ENCODE data around the gene CTBP2.

CTBP2 gene

GRCh38 chr10:125006188-125006680, 154.1 kb downstream of the CTBP2 start:
- H2AFZ ChIP-seq (ENCODE audit: low read depth, low read length, severe bottlenecking) = no peak overlapping the region
- H3K4me3 ChIP-seq (ENCODE audit: insufficient read depth, low read length, poor library complexity, severe bottlenecking) = no peak overlapping the region
- no peak overlapping the region for H3K4me2 ChIP-seq (ENCODE audit: low read depth, low read length, poor library complexity, severe bottlenecking)
- no peaks in the 10 kb centered on the region for H3K36me3 ChIP-seq (ENCODE audit: low read length)
- no peaks in the 10 kb centered on the region for H3K9me2 ChIP-seq (replicated peaks; ENCODE audit: insufficient read depth, low read length)
- no peaks in the 10 kb centered on the region for H3K9me3 ChIP-seq (ENCODE audit: insufficient read depth, low read length)
- no peaks in the 10 kb centered on the region for H3K79me2 ChIP-seq (ENCODE audit: insufficient read depth, low read length)
- no peaks in the 10 kb centered on the region for H4K20me1 ChIP-seq (ENCODE audit: low read depth, low read length)
- no peak overlapping the region for H3K27ac ChIP-seq (ENCODE audit: low read depth, low read length)
- no peaks in the 10 kb centered on the region for H3F3A ChIP-seq (ENCODE audit: insufficient read depth)
- no peak overlapping the region for H3K9ac ChIP-seq (ENCODE audit: low read length)
- H3K27me3 ChIP-seq (ENCODE audit: low read length) = no peaks in the 10 kb centered on the region
- TF ChIP-seq EZH2phosphoT487 (conservative IDR thresholded peaks at IDR 0.05; ENCODE audit: low read length) (no peak), CTCF (IDR thresholded peaks at IDR 0.05; ENCODE audit: insufficient read depth, low read length, poor library complexity, severe bottlenecking) (no peak)

- Histone ChIP-seq H3K36me3 (ENCODE audit: low read length) (no peaks in the 10 kb centered on the region), H3K4me2 (ENCODE audit: low read depth, low read length, poor library complexity, severe bottlenecking) (no peak overlapping the region), H3K9me3 (ENCODE audit: insufficient read depth, low read length) (no peaks in the 10 kb centered on the region), H4K20me1 (ENCODE audit: low read depth, low read length) (no peaks in the 10 kb centered on the region), H2AFZ (ENCODE audit: low read depth, low read length, severe bottlenecking) (no peak overlapping the region), H3F3A (ENCODE audit: insufficient read depth) (no peaks in the 10 kb centered on the region), H3K4me3 (ENCODE audit: insufficient read depth, low read length, poor library complexity, severe bottlenecking) (no peak overlapping the region), H3K27me3 (ENCODE audit: low read length) (no peaks in the 10 kb centered on the region), H3K9ac (ENCODE audit: low read length) (no peak overlapping the region), H3K79me2 (ENCODE audit: insufficient read depth, low read length) (no peaks in the 10 kb centered on the region), H3K27ac (ENCODE audit: low read depth, low read length) (no peak overlapping the region), H3K9me2 (replicated peaks; ENCODE audit: insufficient read depth, low read length) (no peaks in the 10 kb centered on the region)
- TF ChIP-seq EZH2phosphoT487 (conservative IDR thresholded peaks at IDR 0.05; ENCODE audit: low read length) = no peak
- TF ChIP-seq CTCF (IDR thresholded peaks at IDR 0.05; ENCODE audit: insufficient read depth, low read length, poor library complexity, severe bottlenecking) = no peak
These were observed 154.8 kb downstream of the CTBP2 start for GRCh38 chr10:125005312-125006187.

- no peaks in the 10 kb centered on the region for H3K9me3 ChIP-seq (ENCODE audit: insufficient read depth, low read length)
- H3K27me3 ChIP-seq (ENCODE audit: low read length) = no peaks in the 10 kb centered on the region
- H3K9ac ChIP-seq (ENCODE audit: low read length) = no peak overlapping the region
- H3K79me2 ChIP-seq (ENCODE audit: insufficient read depth, low read length) = no peaks in the 10 kb centered on the region
- H3F3A ChIP-seq (ENCODE audit: insufficient read depth) = no peaks in the 10 kb centered on the region
- no peaks in the 10 kb centered on the region for H3K36me3 ChIP-seq (ENCODE audit: low read length)
- no peak overlapping the region for H2AFZ ChIP-seq (ENCODE audit: low read depth, low read length, severe bottlenecking)
- no peak overlapping the region for H3K4me3 ChIP-seq (ENCODE audit: insufficient read depth, low read length, poor library complexity, severe bottlenecking)
- no peak overlapping the region for H3K27ac ChIP-seq (ENCODE audit: low read depth, low read length)
- H3K4me2 ChIP-seq (ENCODE audit: low read depth, low read length, poor library complexity, severe bottlenecking) = no peak overlapping the region
- H3K9me2 ChIP-seq (replicated peaks; ENCODE audit: insufficient read depth, low read length) = no peaks in the 10 kb centered on the region
- no peaks in the 10 kb centered on the region for H4K20me1 ChIP-seq (ENCODE audit: low read depth, low read length)
- TF ChIP-seq EZH2phosphoT487 (conservative IDR thresholded peaks at IDR 0.05; ENCODE audit: low read length) (no peak), CTCF (IDR thresholded peaks at IDR 0.05; ENCODE audit: insufficient read depth, low read length, poor library complexity, severe bottlenecking) (no peak)
These were observed 155.6 kb downstream of the CTBP2 start for GRCh38 chr10:125004571-125005311.
